GM21526 (cell line): Measurements from ENCODE around the gene SSMEM1.
"Not testable (repeated sequence)": the region's sequence is repeated elsewhere in the genome, so short reads cannot be mapped to it uniquely, and the experiment has no call there.

ENCODE experiments used
- ATAC-seq: cut with Tn5 transposase; IDR thresholded peaks from one replicate; pipeline ENCODE4 v1.9.1; 2021; ENCODE audit warnings: moderate library complexity; ENCODE audit not compliant: unreplicated experiment, low FRiP score

SSMEM1 gene

GRCh38 chr7:130207642-130208041 is at the start of gene SSMEM1:
SSMEM1 (plus strand) TSS chr7:130207860; CDS start chr7:130207911, 51 bp downstream.
- ATAC-seq, result no peak

- no peak for ATAC-seq
Measured at GRCh38 chr7:130160023-130160422, 47.6 kb upstream of the SSMEM1 start.

- no peak for ATAC-seq
Measured at GRCh38 chr7:130160455-130160854, 47.2 kb upstream of the SSMEM1 start.

GRCh38 chr7:130162196-130162595 is 45.5 kb upstream of the SSMEM1 start:
- no peak for ATAC-seq

GRCh38 chr7:130174237-130174959 is 33.3 kb upstream of the SSMEM1 start:
- ATAC-seq, result no peak

GRCh38 chr7:130178251-130178650 is 29.4 kb upstream of the SSMEM1 start:
- ATAC-seq, result no peak

- no peak for ATAC-seq
Measured at GRCh38 chr7:130179631-130180030, 28.0 kb upstream of the SSMEM1 start.

- no peak for ATAC-seq
Measured at GRCh38 chr7:130180571-130181262, 26.9 kb upstream of the SSMEM1 start.

GRCh38 chr7:130181263-130181605 is 26.4 kb upstream of the SSMEM1 start:
- no peak for ATAC-seq

- peak; percentile 75 for ATAC-seq
Measured at GRCh38 chr7:130182990-130183389, 24.7 kb upstream of the SSMEM1 start.

- ATAC-seq, result not testable (repeated sequence)
Measured at GRCh38 chr7:130184349-130184748, 23.3 kb upstream of the SSMEM1 start.

GRCh38 chr7:130187360-130187759 is 20.3 kb upstream of the SSMEM1 start:
- no peak for ATAC-seq

- ATAC-seq, result no peak
Measured at GRCh38 chr7:130189343-130189742, 18.3 kb upstream of the SSMEM1 start.

GRCh38 chr7:130191791-130192190 is 15.9 kb upstream of the SSMEM1 start:
- no peak for ATAC-seq

GRCh38 chr7:130195396-130195795 is 12.3 kb upstream of the SSMEM1 start:
- no peak for ATAC-seq

- no peak for ATAC-seq
Measured at GRCh38 chr7:130196476-130196875, 11.2 kb upstream of the SSMEM1 start.

- ATAC-seq, result no peak
Measured at GRCh38 chr7:130197094-130197493, 10.6 kb upstream of the SSMEM1 start.

- ATAC-seq, result no peak
Measured at GRCh38 chr7:130201796-130202195, 5.9 kb upstream of the SSMEM1 start.

GRCh38 chr7:130205084-130205947 is 2.3 kb upstream of the SSMEM1 start, which contains the start of gene TMEM209:
TMEM209 (minus strand) TSS chr7:130205406; CDS start chr7:130205375, 31 bp downstream.
- ATAC-seq, result peak; percentile 95

GRCh38 chr7:130207033-130207432 is 627 bp upstream of the SSMEM1 start:
- ATAC-seq, result no peak

- no peak for ATAC-seq
Measured at GRCh38 chr7:130208516-130208915, 856 bp downstream of the SSMEM1 start.
